Measurements from ENCODE around the gene FBXL16.

Gene FBXL16

DNA sequence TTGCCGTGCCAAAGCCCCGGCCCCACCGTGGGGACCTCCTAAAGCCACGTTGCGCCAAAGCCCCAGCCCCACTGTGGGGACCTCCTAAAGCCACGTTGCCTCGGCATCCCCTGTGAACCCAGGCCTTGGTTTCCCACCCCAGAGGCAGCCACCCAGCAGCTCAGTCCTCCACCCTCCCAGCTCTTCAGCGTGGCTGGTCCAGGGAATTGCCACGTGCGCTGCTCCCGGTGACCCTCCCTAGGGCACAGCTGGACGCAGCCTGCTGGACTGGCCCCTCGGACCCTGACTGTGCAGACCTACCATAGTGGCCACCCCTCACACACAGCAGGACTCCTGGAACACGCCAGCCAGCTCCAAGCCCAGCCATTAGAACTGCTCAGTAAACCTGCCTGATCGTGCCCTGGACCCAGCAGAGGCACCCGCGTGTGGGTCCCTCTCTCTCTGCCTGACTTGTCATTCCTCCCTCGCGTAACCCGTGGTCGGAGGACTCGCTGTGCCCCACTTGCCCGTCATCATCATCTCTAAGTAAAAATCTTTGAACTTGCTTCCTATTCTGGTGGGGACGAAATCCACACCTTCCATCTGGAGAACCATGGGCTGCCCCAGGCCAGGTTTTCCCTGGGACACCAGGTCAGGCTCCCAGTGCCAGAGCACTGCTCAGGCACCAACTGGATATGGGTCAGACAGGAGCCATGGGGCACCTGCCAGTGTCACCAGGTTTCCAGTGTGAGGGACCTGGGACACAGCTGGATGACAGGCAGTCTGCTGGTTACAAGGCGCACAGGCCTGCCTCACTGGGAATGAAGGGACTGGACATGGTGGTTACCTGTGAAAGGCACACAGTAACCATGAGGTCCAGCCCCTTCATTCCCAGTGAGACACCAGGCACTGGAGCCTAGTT lies 29.6 kb upstream of the FBXL16 start:
- H4K20me1 ChIP-seq (ENCODE audit: insufficient read depth, low read length), result no peaks in the 10 kb centered on the region
- H3K9me3 ChIP-seq (ENCODE audit: insufficient read depth, low read length), result no peaks in the 10 kb centered on the region
- no peak for TF ChIP-seq EZH2phosphoT487 (IDR thresholded peaks at IDR 0.05; ENCODE audit: low read depth)
- TF ChIP-seq, protein P1, sequence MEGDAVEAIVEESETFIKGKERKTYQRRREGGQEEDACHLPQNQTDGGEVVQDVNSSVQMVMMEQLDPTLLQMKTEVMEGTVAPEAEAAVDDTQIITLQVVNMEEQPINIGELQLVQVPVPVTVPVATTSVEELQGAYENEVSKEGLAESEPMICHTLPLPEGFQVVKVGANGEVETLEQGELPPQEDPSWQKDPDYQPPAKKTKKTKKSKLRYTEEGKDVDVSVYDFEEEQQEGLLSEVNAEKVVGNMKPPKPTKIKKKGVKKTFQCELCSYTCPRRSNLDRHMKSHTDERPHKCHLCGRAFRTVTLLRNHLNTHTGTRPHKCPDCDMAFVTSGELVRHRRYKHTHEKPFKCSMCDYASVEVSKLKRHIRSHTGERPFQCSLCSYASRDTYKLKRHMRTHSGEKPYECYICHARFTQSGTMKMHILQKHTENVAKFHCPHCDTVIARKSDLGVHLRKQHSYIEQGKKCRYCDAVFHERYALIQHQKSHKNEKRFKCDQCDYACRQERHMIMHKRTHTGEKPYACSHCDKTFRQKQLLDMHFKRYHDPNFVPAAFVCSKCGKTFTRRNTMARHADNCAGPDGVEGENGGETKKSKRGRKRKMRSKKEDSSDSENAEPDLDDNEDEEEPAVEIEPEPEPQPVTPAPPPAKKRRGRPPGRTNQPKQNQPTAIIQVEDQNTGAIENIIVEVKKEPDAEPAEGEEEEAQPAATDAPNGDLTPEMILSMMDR (IDR thresholded peaks at IDR 0.05; ENCODE audit: low read depth, low read length), result no peak
- peak overlapping the region; percentile 42; the same call in 1 of the 2 replicates for H3K9ac ChIP-seq (ENCODE audit: low read length)
- H2AFZ ChIP-seq (ENCODE audit: low read depth, low read length), result no peak overlapping the region
- H3K4me1 ChIP-seq (ENCODE audit: low read length), result peaks cover 30% of the 10 kb centered on the region
- H3K27me3 ChIP-seq (ENCODE audit: low read depth, low read length), result no peaks in the 10 kb centered on the region
- peaks cover 11% of the 10 kb centered on the region for H3K36me3 ChIP-seq (replicated peaks; ENCODE audit: low read depth, low read length)
- 0 out of 2 replicates have a peak overlapping the region, but pooled peaks have one; percentile 5 for H3K4me3 ChIP-seq (ENCODE audit: low read length)
- peak overlapping the region; percentile 18 for H3K4me2 ChIP-seq (ENCODE audit: low read length)
- H3K27ac ChIP-seq (ENCODE audit: low read length), result peak overlapping the region; percentile 66
- H3K79me2 ChIP-seq (ENCODE audit: low read length), result peaks cover 6% of the 10 kb centered on the region; the same call in 1 of the 2 replicates

DNA sequence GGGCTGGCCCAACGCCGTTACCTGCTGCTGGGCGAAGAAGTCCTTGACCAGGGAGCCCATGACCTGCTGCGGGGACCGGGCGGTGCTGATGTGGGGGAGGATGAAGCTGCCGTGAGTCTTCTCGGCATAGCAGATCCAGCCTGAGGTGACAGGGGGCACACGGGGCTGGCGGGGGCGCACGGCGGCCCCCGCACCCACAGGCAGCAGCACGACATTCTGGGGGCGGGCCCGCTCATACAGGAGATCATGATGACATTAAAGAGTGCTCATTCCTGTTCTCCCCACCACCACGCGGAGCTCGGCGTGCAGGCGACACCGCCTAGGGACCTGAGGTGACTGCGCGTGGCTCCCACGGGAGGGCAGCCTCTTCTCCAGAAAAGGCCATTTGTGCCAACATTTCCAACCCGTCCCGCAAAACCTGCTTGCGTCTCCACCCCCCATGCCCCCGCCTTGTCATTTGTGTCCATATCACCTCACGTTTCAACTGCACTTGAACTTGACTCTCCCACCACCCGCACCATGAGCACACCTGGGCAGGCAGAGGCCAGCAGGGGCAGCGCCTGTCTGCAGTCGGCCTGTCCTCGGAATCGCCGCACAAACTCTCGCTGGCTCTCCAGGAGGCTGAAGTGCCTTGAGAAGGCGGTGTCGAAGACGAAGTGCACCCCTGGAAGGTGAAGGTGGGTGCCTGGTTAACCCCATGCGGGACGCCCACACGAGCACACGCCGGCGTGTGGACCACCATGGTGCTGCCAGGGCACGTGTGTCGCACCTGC lies 28.8 kb upstream of the FBXL16 start:
- H3K4me3 ChIP-seq (ENCODE audit: low read length), result no peak overlapping the region
- H3K36me3 ChIP-seq (replicated peaks; ENCODE audit: low read depth, low read length), result peaks cover 11% of the 10 kb centered on the region
- H3K9me3 ChIP-seq (ENCODE audit: insufficient read depth, low read length), result no peaks in the 10 kb centered on the region
- H3K4me2 ChIP-seq (ENCODE audit: low read length), result no peak overlapping the region
- H2AFZ ChIP-seq (ENCODE audit: low read depth, low read length), result no peak overlapping the region
- H3K79me2 ChIP-seq (ENCODE audit: low read length), result no peaks in the 10 kb centered on the region
- no peak overlapping the region for H3K9ac ChIP-seq (ENCODE audit: low read length)
- H3K27me3 ChIP-seq (ENCODE audit: low read depth, low read length), result no peaks in the 10 kb centered on the region
- H3K4me1 ChIP-seq (ENCODE audit: low read length), result peaks cover 25% of the 10 kb centered on the region
- no peak overlapping the region for H3K27ac ChIP-seq (ENCODE audit: low read length)
- no peaks in the 10 kb centered on the region for H4K20me1 ChIP-seq (ENCODE audit: insufficient read depth, low read length)
- no peak for TF ChIP-seq EZH2phosphoT487 (IDR thresholded peaks at IDR 0.05; ENCODE audit: low read depth)
- TF ChIP-seq, protein P1 (IDR thresholded peaks at IDR 0.05; ENCODE audit: low read depth, low read length), result no peak

DNA sequence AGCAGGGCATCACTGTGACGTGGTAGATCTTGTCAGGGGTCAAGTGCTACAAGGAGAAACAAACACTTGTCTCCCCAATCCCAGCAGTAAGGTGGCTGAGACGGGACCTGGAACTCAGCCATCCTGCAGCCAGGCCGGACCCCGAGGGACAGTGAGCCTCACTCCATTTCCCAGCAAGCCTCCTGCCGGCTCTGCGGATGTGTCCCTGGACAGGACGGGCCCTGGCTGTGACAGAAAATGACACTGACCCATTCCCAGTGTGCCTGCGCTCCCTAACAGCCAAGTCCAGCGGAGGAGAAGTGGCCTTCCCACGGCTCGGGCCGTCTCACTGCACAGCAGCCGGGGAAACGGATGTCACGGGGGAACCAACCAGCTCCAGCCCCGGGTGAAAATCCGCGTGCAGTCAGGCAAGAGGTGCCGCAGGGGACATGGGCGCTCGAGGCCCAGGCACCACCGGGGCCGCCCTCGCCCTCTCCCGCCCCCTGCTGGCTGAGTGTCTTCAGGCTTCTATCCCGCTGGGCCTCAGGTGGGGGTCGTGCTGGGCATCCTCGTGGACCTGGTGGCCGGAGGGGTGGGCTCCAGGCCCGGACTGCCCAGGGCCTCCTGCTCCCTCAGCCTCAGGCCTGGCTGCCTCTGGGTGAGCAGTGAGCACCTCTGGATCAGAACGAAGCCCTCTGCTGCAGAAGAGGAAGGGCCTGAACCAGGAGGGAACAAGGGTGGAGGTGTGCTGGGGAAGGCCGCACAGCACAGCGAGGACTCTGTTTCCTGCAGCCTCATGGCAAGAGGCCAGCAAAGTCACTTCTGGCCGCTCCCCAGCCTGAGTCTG lies 28.0 kb upstream of the FBXL16 start:
- Histone ChIP-seq H3K79me2 (ENCODE audit: low read length) (no peaks in the 10 kb centered on the region), H4K20me1 (ENCODE audit: insufficient read depth, low read length) (no peaks in the 10 kb centered on the region), H3K4me1 (ENCODE audit: low read length) (peaks cover 25% of the 10 kb centered on the region), H3K4me3 (ENCODE audit: low read length) (no peak overlapping the region), H3K9me3 (ENCODE audit: insufficient read depth, low read length) (no peaks in the 10 kb centered on the region), H2AFZ (ENCODE audit: low read depth, low read length) (no peak overlapping the region), H3K9ac (ENCODE audit: low read length) (no peak overlapping the region), H3K36me3 (replicated peaks; ENCODE audit: low read depth, low read length) (peaks cover 11% of the 10 kb centered on the region), H3K27me3 (ENCODE audit: low read depth, low read length) (no peaks in the 10 kb centered on the region), H3K27ac (ENCODE audit: low read length) (no peak overlapping the region), H3K4me2 (ENCODE audit: low read length) (no peak overlapping the region)
- TF ChIP-seq EZH2phosphoT487 (IDR thresholded peaks at IDR 0.05; ENCODE audit: low read depth), result no peak
- TF ChIP-seq, protein P1 (IDR thresholded peaks at IDR 0.05; ENCODE audit: low read depth, low read length), result peak; percentile 59
